Measurements from ENCODE around the gene INPP5F. TPM values are rescaled to one million over a fixed set of nuclear protein-coding genes. Genes with fewer than 3 reads are reported as not detected.

The INPP5F gene
- total and polyA plus RNA-seq, 9 donors, result 8.1 to 18.8 (median 13.8) TPM

GRCh38 chr10:119859420-119860258 is 133.8 kb downstream of the INPP5F start:
- H3K4me3 ChIP-seq, result no peak overlapping the region
- no peaks in the 10 kb centered on the region for H3K9me3 ChIP-seq
- no peaks in the 10 kb centered on the region for H3K36me3 ChIP-seq
- intact Hi-C loops (cut with DNase I), result no loop called here
- TF ChIP-seq CTCF (IDR thresholded peaks at IDR 0.05) (peak in 2 of 3 donors; percentile 20 to 49), EP300 (IDR thresholded peaks at IDR 0.05) (no peak), POLR2A (IDR thresholded peaks at IDR 0.05) (no peak)
- WGBS, 3 donors, result 50 to 62% (median 53%) methylated on average over 1 of the region's 1 CpG
- no peaks in the 10 kb centered on the region for H3K4me1 ChIP-seq (ENCODE audit: insufficient read depth)
- DNase-seq, result no peak
- no peak overlapping the region for H3K27ac ChIP-seq
- no peaks in the 10 kb centered on the region for H3K27me3 ChIP-seq

- Histone ChIP-seq H3K27ac (no peak overlapping the region), H3K9me3 (no peaks in the 10 kb centered on the region), H3K27me3 (no peaks in the 10 kb centered on the region), H3K4me1 (ENCODE audit: insufficient read depth) (no peaks in the 10 kb centered on the region), H3K4me3 (no peak overlapping the region), H3K36me3 (no peaks in the 10 kb centered on the region)
- TF ChIP-seq EP300 (IDR thresholded peaks at IDR 0.05) (no peak), CTCF (IDR thresholded peaks at IDR 0.05) (no peak), POLR2A (IDR thresholded peaks at IDR 0.05) (no peak)
- 69 to 71% (median 69%) methylated on average over 7 of the region's 7 CpGs for WGBS, 3 donors
- no peak for DNase-seq
- intact Hi-C loops (cut with DNase I), result no loop called here
Observed at GRCh38 chr10:119860866-119861607, 135.2 kb downstream of the INPP5F start.

GRCh38 chr10:119862524-119862923 is 136.7 kb downstream of the INPP5F start:
- TF ChIP-seq EP300 (IDR thresholded peaks at IDR 0.05) (no peak), POLR2A (IDR thresholded peaks at IDR 0.05) (no peak), CTCF (IDR thresholded peaks at IDR 0.05) (no peak)
- Histone ChIP-seq H3K36me3 (no peaks in the 10 kb centered on the region), H3K9me3 (no peaks in the 10 kb centered on the region), H3K27ac (no peak overlapping the region), H3K27me3 (no peaks in the 10 kb centered on the region), H3K4me3 (no peak overlapping the region), H3K4me1 (ENCODE audit: insufficient read depth) (peaks cover 3% of the 10 kb centered on the region)
- intact Hi-C loops (cut with DNase I), result no loop called here
- DNase-seq, result no peak
- 66 to 71% (median 67%) methylated on average over 1 of the region's 1 CpG for WGBS, 3 donors

GRCh38 chr10:119863951-119864565 is 138.2 kb downstream of the INPP5F start:
- no peaks in the 10 kb centered on the region for H3K9me3 ChIP-seq
- DNase-seq, result no peak
- TF ChIP-seq EP300 (IDR thresholded peaks at IDR 0.05) (no peak), POLR2A (IDR thresholded peaks at IDR 0.05) (no peak), CTCF (IDR thresholded peaks at IDR 0.05) (no peak)
- 66 to 68% (median 67%) methylated on average over 4 of the region's 4 CpGs for WGBS, 3 donors
- intact Hi-C loops (cut with DNase I), result no loop called here
- H3K27me3 ChIP-seq, result no peaks in the 10 kb centered on the region
- H3K4me3 ChIP-seq, result no peak overlapping the region
- H3K4me1 ChIP-seq (ENCODE audit: insufficient read depth), result peaks cover 4% of the 10 kb centered on the region
- no peak overlapping the region for H3K27ac ChIP-seq
- no peaks in the 10 kb centered on the region for H3K36me3 ChIP-seq
